Loucy (cell line): ENCODE data around the gene TNNI2.

Source experiments
- CTCF ChIP-seq: fragments of 200-600 bp; sonication (generic); conservative IDR thresholded peaks from 2 replicates; pipeline ENCODE4 v1.5.1; 2014; ENCODE audit warnings: mild to moderate bottlenecking, antibody characterized with exemption, low read length
- EZH2phosphoT487 ChIP-seq: fragments of 200-600 bp; IDR thresholded peaks from 2 replicates; pipeline ENCODE4 v1.6.1; 2018; ENCODE audit warnings: antibody characterized with exemption, mild to moderate bottlenecking, moderate library complexity, borderline replicate concordance

DNA sequence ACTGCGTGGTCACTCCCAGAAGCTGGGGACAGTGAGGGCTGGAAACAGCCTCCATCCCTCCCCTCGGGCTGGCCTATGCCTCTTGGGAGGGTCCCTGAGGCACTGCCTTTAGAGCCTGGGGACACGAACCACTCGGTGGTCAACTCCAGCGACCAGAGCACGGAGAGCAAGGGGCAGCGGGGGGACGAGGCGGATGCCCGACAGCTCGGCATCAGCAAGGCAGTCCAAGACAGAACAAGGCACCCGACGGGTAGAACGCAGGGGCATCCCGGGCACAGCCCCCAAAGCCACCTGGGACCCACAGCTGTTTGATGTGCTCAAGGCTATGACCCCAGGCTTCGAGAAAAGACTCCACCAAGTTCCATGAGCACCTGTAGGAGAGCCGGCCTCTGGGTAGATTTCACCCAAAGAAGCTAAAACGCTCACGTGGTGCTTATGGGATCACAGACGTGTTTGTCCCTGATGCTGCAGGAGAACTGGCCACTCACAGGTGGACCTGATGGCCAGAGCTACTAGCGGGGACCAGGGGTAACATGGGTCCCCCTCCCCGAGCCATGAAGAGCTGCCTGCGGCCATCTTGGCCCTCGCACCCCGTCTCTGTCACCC lies 13.6 kb downstream of the TNNI2 start:
- TF ChIP-seq CTCF: no peak
- no peak for TF ChIP-seq EZH2phosphoT487
